HEK293 (cell line): ENCODE results near the gene DES.

Experiments used
- CTCF ChIA-PET: fragments of 350-600 bp; formaldehyde crosslinking; extraction: SDS; loops from one replicate; lab custom pipeline; 2021; ENCODE audit warnings: antibody characterized with exemption; lab: Yijun Ruan, JAX
- POLR2A ChIA-PET: fragments of 300-600 bp; formaldehyde crosslinking; extraction: SDS; loops from one replicate; lab custom pipeline; 2020; ENCODE audit warnings: antibody characterized with exemption, inconsistent platforms; lab: Yijun Ruan, JAX
- H3K27ac ChIP-seq: fragments of 200-500 bp; sonication (Bioruptor generic); 2 replicates; pipeline ENCODE4 v1.5.1; 2014; ENCODE audit warnings: low read depth, low read length, control low read depth, inconsistent platforms; ENCODE audit errors: extremely low read depth
- H3K36me3 ChIP-seq, 2 experiments: fragments of 200-500 bp in 1 of 2; sonication (Bioruptor generic) in 1 of 2; 1 replicate in 1 of 2; 2 replicates in 1 of 2; pipeline ENCODE4 v1.5.1; 2014 to 2017; ENCODE audit warnings: inconsistent platforms in 2 of 2, low read length in 2 of 2; ENCODE audit not compliant: control insufficient read depth in 2 of 2, insufficient read depth in 1 of 2
- H3K4me1 ChIP-seq: fragments of 200-500 bp; sonication (Bioruptor generic); 2 replicates; pipeline ENCODE4 v1.5.1; 2014; ENCODE audit warnings: mild to moderate bottlenecking, low read length, inconsistent platforms; ENCODE audit not compliant: control insufficient read depth, insufficient read depth
- H3K4me3 ChIP-seq: 2 replicates; pipeline ENCODE4 v1.5.1; 2011; ENCODE audit warnings: low read depth, mild to moderate bottlenecking, control low read depth, low read length, moderate library complexity
- H3K9me3 ChIP-seq: fragments of 200-500 bp; sonication (Bioruptor generic); 2 replicates; pipeline ENCODE4 v1.5.1; 2014; ENCODE audit warnings: low read depth, low read length, inconsistent platforms; ENCODE audit not compliant: control insufficient read depth, insufficient read depth
- CTCF ChIP-seq: fragments of 450-650 bp; formaldehyde crosslinking; IDR thresholded peaks from 2 replicates; pipeline ENCODE4 v1.5.1; 2016; ENCODE audit warnings: missing biosample characterization, missing genetic modification characterization
- GLIS1 ChIP-seq: fragments of 450-650 bp; formaldehyde crosslinking; IDR thresholded peaks from 2 replicates; pipeline ENCODE4 v1.5.1; 2016; ENCODE audit warnings: missing biosample characterization, missing genetic modification characterization
- IKZF3 ChIP-seq: fragments of 450-650 bp; IDR thresholded peaks from 2 replicates; pipeline ENCODE4 v1.5.0; 2018; ENCODE audit warnings: missing biosample characterization, mild to moderate bottlenecking, missing genetic modification characterization, moderate library complexity
- KLF1 ChIP-seq: fragments of 450-650 bp; formaldehyde crosslinking; IDR thresholded peaks from 2 replicates; pipeline ENCODE4 v1.5.1; 2016; ENCODE audit warnings: missing biosample characterization, missing genetic modification characterization
- KLF9 ChIP-seq: fragments of 450-650 bp; formaldehyde crosslinking; IDR thresholded peaks from 2 replicates; pipeline ENCODE4 v1.5.1; 2016; ENCODE audit warnings: missing biosample characterization, missing genetic modification characterization, low read depth
- PATZ1 ChIP-seq: fragments of 450-650 bp; formaldehyde crosslinking; IDR thresholded peaks from 2 replicates; pipeline ENCODE4 v1.5.1; 2016; ENCODE audit warnings: missing biosample characterization, missing genetic modification characterization
- SALL2 ChIP-seq: fragments of 450-650 bp; formaldehyde crosslinking; IDR thresholded peaks from 2 replicates; pipeline ENCODE4 v1.5.0; 2017; ENCODE audit warnings: missing biosample characterization, mild to moderate bottlenecking, missing genetic modification characterization, borderline replicate concordance
- ZBTB8A ChIP-seq: fragments of 450-650 bp; formaldehyde crosslinking; IDR thresholded peaks from 2 replicates; pipeline ENCODE4 v1.5.1; 2016; ENCODE audit warnings: missing biosample characterization, missing genetic modification characterization
- ZNF184 ChIP-seq: fragments of 450-650 bp; IDR thresholded peaks from 2 replicates; pipeline ENCODE4 v1.5.1; 2018; ENCODE audit warnings: missing biosample characterization, mild to moderate bottlenecking, missing genetic modification characterization
- ZNF335 ChIP-seq: fragments of 450-650 bp; formaldehyde crosslinking; conservative IDR thresholded peaks from 2 replicates; pipeline ENCODE4 v1.5.1; 2016; ENCODE audit warnings: missing biosample characterization, missing genetic modification characterization
- ZNF416 ChIP-seq: fragments of 450-650 bp; formaldehyde crosslinking; IDR thresholded peaks from 2 replicates; pipeline ENCODE4 v1.5.1; 2016; ENCODE audit warnings: missing biosample characterization, missing genetic modification characterization
- ZNF664 ChIP-seq: fragments of 450-650 bp; formaldehyde crosslinking; IDR thresholded peaks from 2 replicates; pipeline ENCODE4 v1.5.1; 2016; ENCODE audit warnings: missing biosample characterization, missing genetic modification characterization
- ZNF701 ChIP-seq: fragments of 450-650 bp; formaldehyde crosslinking; IDR thresholded peaks from 2 replicates; pipeline ENCODE4 v1.5.1; 2016; ENCODE audit warnings: missing biosample characterization, missing genetic modification characterization
- ZNF777 ChIP-seq: fragments of 450-650 bp; formaldehyde crosslinking; IDR thresholded peaks from 2 replicates; pipeline ENCODE4 v1.5.1; 2017; ENCODE audit warnings: missing biosample characterization, missing genetic modification characterization, borderline replicate concordance
- ZXDB ChIP-seq: fragments of 450-650 bp; formaldehyde crosslinking; IDR thresholded peaks from 2 replicates; pipeline ENCODE4 v1.5.1; 2016; ENCODE audit warnings: missing biosample characterization, missing genetic modification characterization
- TF ChIP-seq, protein P1 (sequence below): fragments of 450-650 bp; formaldehyde crosslinking; IDR thresholded peaks from 2 replicates; pipeline ENCODE4 v1.5.1; 2016; ENCODE audit warnings: missing biosample characterization, missing genetic modification characterization
- TF ChIP-seq, protein P2 (sequence below): fragments of 450-650 bp; formaldehyde crosslinking; IDR thresholded peaks from 2 replicates; pipeline ENCODE4 v1.5.1; 2016; ENCODE audit warnings: missing biosample characterization, missing genetic modification characterization

DES gene

GRCh38 chr2:219473511-219473910 lies 55.3 kb downstream of the DES start (continued):
- TF ChIP-seq, protein P1, sequence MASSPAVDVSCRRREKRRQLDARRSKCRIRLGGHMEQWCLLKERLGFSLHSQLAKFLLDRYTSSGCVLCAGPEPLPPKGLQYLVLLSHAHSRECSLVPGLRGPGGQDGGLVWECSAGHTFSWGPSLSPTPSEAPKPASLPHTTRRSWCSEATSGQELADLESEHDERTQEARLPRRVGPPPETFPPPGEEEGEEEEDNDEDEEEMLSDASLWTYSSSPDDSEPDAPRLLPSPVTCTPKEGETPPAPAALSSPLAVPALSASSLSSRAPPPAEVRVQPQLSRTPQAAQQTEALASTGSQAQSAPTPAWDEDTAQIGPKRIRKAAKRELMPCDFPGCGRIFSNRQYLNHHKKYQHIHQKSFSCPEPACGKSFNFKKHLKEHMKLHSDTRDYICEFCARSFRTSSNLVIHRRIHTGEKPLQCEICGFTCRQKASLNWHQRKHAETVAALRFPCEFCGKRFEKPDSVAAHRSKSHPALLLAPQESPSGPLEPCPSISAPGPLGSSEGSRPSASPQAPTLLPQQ (tag by site-specific recombination) = no peak

GRCh38 chr2:219474285-219475060 lies 56.3 kb downstream of the DES start:
- H3K4me3 ChIP-seq = no peak overlapping the region
- 0 out of 2 replicates have a peak, but pooled peaks cover 2% of the 10 kb centered on the region for H3K4me1 ChIP-seq
- no peak overlapping the region for H3K27ac ChIP-seq
- TF ChIP-seq, protein P2, sequence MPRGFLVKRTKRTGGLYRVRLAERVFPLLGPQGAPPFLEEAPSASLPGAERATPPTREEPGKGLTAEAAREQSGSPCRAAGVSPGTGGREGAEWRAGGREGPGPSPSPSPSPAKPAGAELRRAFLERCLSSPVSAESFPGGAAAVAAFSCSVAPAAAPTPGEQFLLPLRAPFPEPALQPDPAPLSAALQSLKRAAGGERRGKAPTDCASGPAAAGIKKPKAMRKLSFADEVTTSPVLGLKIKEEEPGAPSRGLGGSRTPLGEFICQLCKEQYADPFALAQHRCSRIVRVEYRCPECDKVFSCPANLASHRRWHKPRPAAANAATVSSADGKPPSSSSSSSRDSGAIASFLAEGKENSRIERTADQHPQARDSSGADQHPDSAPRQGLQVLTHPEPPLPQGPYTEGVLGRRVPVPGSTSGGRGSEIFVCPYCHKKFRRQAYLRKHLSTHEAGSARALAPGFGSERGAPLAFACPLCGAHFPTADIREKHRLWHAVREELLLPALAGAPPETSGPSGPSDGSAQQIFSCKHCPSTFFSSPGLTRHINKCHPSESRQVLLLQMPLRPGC (tag by site-specific recombination) = no peak
- peak; percentile 69 for TF ChIP-seq ZNF664 (tag by site-specific recombination)
- H3K9me3 ChIP-seq = no peaks in the 10 kb centered on the region
- POLR2A ChIA-PET = interaction anchor here (0.6 kb wide), 1 partner anchor 26 kb away, joined by 3 read pairs; no protein-coding TSS in a partner anchor
- CTCF ChIA-PET = interaction anchor here (0.6 to 10.6 kb wide), 9 partner anchors 11 to 149 kb away, joined by 3 to 156 read pairs (median 19); partner anchors contain the start of gene GMPPA
- H3K36me3 ChIP-seq = peaks cover 0 to 11% of the 10 kb centered on the region in 2 experiments; a peak in 1 of 3 replicates

GRCh38 chr2:219475278-219475677 lies 57.1 kb downstream of the DES start:
- H3K27ac ChIP-seq = no peak overlapping the region
- H3K4me1 ChIP-seq = 0 out of 2 replicates have a peak, but pooled peaks cover 2% of the 10 kb centered on the region
- POLR2A ChIA-PET = interaction anchor here (0.6 kb wide), 1 partner anchor 25 kb away, joined by 3 read pairs; no protein-coding TSS in a partner anchor
- peaks cover 0 to 11% of the 10 kb centered on the region in 2 experiments; a peak in 1 of 3 replicates for H3K36me3 ChIP-seq
- no peak for TF ChIP-seq PATZ1 (tag by site-specific recombination)
- TF ChIP-seq ZNF184 (tag by site-specific recombination) = no peak
- no peak for TF ChIP-seq KLF9 (tag by site-specific recombination)
- no peak for TF ChIP-seq SALL2 (tag by site-specific recombination)
- CTCF ChIA-PET = interaction anchor here (0.6 to 10.6 kb wide), 14 partner anchors 10 to 304 kb away, joined by 3 to 156 read pairs (median 12); partner anchors contain the start of gene GMPPA
- H3K9me3 ChIP-seq = no peaks in the 10 kb centered on the region
- H3K4me3 ChIP-seq = no peak overlapping the region

DNA sequence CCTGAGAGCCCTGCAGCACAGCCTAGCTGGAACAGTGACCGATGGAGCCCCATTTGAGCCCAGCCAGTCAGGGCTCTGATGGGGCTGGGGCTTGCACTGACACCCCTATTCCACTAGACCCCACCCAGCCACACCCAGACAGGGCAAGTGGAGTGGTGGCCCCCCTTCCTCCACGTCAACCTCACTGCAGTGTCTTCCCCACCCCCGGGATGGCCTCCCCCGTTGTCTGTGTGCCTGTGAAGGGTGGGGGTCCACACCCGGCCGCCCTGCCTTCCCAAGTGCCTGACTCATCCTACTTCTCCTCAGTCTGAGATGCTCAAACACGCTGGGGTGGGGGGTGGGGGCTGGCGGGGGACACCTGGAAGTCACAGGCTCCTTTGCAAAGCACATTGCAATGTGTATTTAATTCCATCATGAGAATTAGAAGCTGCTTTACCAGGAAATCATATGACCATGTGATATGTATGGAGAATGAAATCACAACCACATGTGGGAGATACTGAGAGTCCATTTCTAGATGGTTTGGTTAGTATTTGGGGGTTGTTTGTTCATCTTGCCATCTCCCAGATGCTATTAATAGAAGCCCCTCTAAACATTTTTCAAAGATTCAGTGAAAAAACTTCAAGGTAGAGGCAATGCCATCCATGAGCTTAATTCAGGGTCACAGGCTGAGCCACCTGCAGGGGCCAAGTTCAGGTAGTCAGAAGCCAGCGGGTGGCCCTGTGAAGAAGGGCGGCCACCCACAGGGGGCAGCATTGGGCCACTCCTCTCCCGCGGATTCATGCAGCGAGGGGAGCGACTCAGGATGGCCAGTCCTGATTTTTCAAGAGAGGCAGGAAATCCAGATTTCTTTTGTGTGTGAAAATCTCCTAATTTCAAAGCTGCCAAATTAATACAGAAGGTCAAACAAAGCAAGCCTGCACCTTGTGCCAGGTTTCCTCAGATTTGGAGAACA lies 57.8 kb downstream of the DES start:
- ChIA-PET POLR2A (interaction anchor here (0.6 kb wide), 1 partner anchor 46 kb away, joined by 4 read pairs; no protein-coding TSS in a partner anchor), CTCF (interaction anchor here (0.6 to 10.6 kb wide), 39 partner anchors 8 to 659 kb away, joined by 3 to 156 read pairs (median 4); partner anchors contain the start of gene GMPPA)
- Histone ChIP-seq H3K27ac (no peak overlapping the region), H3K4me3 (no peak overlapping the region), H3K4me1 (0 out of 2 replicates have a peak, but pooled peaks cover 2% of the 10 kb centered on the region), H3K9me3 (no peaks in the 10 kb centered on the region), H3K36me3 (peaks cover 0 to 14% of the 10 kb centered on the region in 2 experiments; a peak in 1 of 3 replicates)
- TF ChIP-seq IKZF3 (0 out of 2 replicates have a peak, but pooled peaks have one; percentile 9), ZNF777 (tag by site-specific recombination) (no peak), ZNF335 (tag by site-specific recombination) (0 out of 2 replicates have a peak, but pooled peaks have one; percentile 33), ZBTB8A (tag by site-specific recombination) (no peak), ZNF701 (tag by site-specific recombination) (no peak), ZXDB (no peak), GLIS1 (tag by site-specific recombination) (peak; percentile 46; the same call in 1 of the 2 replicates), KLF1 (peak; percentile 61; the same call in 1 of the 2 replicates), CTCF (tag by site-specific recombination) (peak; percentile 83), ZNF416 (tag by site-specific recombination) (no peak)
